Stimulated activated CD4-positive, alpha-beta T cell treated with anti-CD3 and anti-CD28 coated beads, TNF-alpha, amount 100 ng/mL, for 4 hours (primary cell): Measurements from ENCODE around the gene TENM4.

Experiments
- DNase-seq, 3 experiments: peaks; one replicate each; pipeline ENCODE4 v3.0.0-alpha.2; 2020; ENCODE audit warnings: low read depth in 3 of 3

The TENM4 gene

GRCh38 chr11:78708388-78708787, 732.4 kb downstream of the TENM4 start:
- DNase-seq: no peak

- DNase-seq: no peak
These were observed 734.3 kb downstream of the TENM4 start for GRCh38 chr11:78706551-78706950.

GRCh38 chr11:78704811-78705210, 736.0 kb downstream of the TENM4 start:
- no peak for DNase-seq

GRCh38 chr11:78699609-78700135, 741.2 kb downstream of the TENM4 start:
- no peak for DNase-seq

GRCh38 chr11:78698612-78699011, 742.2 kb downstream of the TENM4 start:
- no peak for DNase-seq

- no peak for DNase-seq
These were observed 744.7 kb downstream of the TENM4 start for GRCh38 chr11:78696177-78696576.

GRCh38 chr11:78694152-78694551, 746.7 kb downstream of the TENM4 start:
- DNase-seq: no peak

GRCh38 chr11:78691215-78691614, 749.6 kb downstream of the TENM4 start:
- no peak for DNase-seq

- DNase-seq: no peak
These were observed 750.4 kb downstream of the TENM4 start for GRCh38 chr11:78690352-78690987.

- DNase-seq: no peak
These were observed 751.2 kb downstream of the TENM4 start for GRCh38 chr11:78689585-78690153.

- DNase-seq: no peak
These were observed 751.7 kb downstream of the TENM4 start for GRCh38 chr11:78689101-78689500.

- DNase-seq: no peak
These were observed 752.4 kb downstream of the TENM4 start for GRCh38 chr11:78688460-78688859.

- no peak for DNase-seq
These were observed 755.7 kb downstream of the TENM4 start for GRCh38 chr11:78685156-78685555.

- DNase-seq: no peak
These were observed 756.5 kb downstream of the TENM4 start for GRCh38 chr11:78684377-78684776.

GRCh38 chr11:78683774-78684173, 757.1 kb downstream of the TENM4 start:
- DNase-seq: no peak

GRCh38 chr11:78676026-78676557, 764.7 kb downstream of the TENM4 start:
- no peak for DNase-seq

- no peak for DNase-seq
These were observed 767.8 kb downstream of the TENM4 start for GRCh38 chr11:78672850-78673620.

- DNase-seq: no peak
These were observed 771.6 kb downstream of the TENM4 start for GRCh38 chr11:78669249-78669648.

- no peak for DNase-seq
These were observed 773.4 kb downstream of the TENM4 start for GRCh38 chr11:78667461-78667860.

GRCh38 chr11:78666675-78667160, 774.1 kb downstream of the TENM4 start:
- DNase-seq: no peak

- no peak for DNase-seq
These were observed 776.2 kb downstream of the TENM4 start for GRCh38 chr11:78664636-78665035.

GRCh38 chr11:78662811-78663210, 778.0 kb downstream of the TENM4 start:
- no peak for DNase-seq
